K562 (cell line): Measurements from ENCODE around the gene ZSCAN12. TPM values are rescaled to one million over a fixed set of nuclear protein-coding genes. Genes with fewer than 3 reads are reported as not detected.

ENCODE experiments used
- AFF1 ChIP-seq, 2 experiments: fragments of 450-650 bp; IDR thresholded peaks; 2 replicates each; pipeline ENCODE4 v1.6.1; 2018; ENCODE audit warnings: mild to moderate bottlenecking in 2 of 2, low read depth in 1 of 2; ENCODE audit not compliant: partially characterized antibody in 2 of 2
- CBFA2T3 ChIP-seq: fragments of 450-650 bp; IDR thresholded peaks from 2 replicates; pipeline ENCODE4 v1.6.1; 2017
- CBX1 ChIP-seq: sonication (generic); IDR thresholded peaks from 2 replicates; pipeline ENCODE4 v1.6.1; 2016; ENCODE audit warnings: antibody characterized with exemption, low read depth, mild to moderate bottlenecking
- CBX5 ChIP-seq: IDR thresholded peaks from 2 replicates; pipeline ENCODE4 v1.6.1; 2014; ENCODE audit warnings: low read depth, borderline replicate concordance
- CHD4 ChIP-seq: fragments of 200-600 bp; sonication (generic); IDR thresholded peaks from 3 replicates; pipeline ENCODE4 v1.6.1; 2012; ENCODE audit warnings: low read depth, mild to moderate bottlenecking, mixed read lengths, low read length, inconsistent platforms; ENCODE audit not compliant: insufficient read depth, insufficient replicate concordance, poor library complexity, severe bottlenecking
- DIDO1 ChIP-seq: fragments of 450-650 bp; IDR thresholded peaks from 2 replicates; pipeline ENCODE4 v1.6.1; 2016; ENCODE audit warnings: low read depth, missing biosample characterization, missing genetic modification characterization
- FOXA3 ChIP-seq, 2 experiments: fragments of 450-650 bp in 1 of 2; sonication (generic) in 1 of 2; formaldehyde crosslinking; IDR thresholded peaks in 1 of 2; conservative IDR thresholded peaks in 1 of 2; 2 replicates each; pipeline versions ENCODE4 v1.4.0 to v1.8.0; 2020 to 2022; ENCODE audit warnings: mild to moderate bottlenecking in 2 of 2, missing genetic modification reagents in 1 of 2
- GMEB1 ChIP-seq: fragments of 250-450 bp; sonication (Bioruptor Pico); IDR thresholded peaks from 2 replicates; pipeline ENCODE4 v1.4.0; 2020; ENCODE audit warnings: mild to moderate bottlenecking
- HOXB6 ChIP-seq: fragments of 250-450 bp; sonication (Bioruptor Pico); IDR thresholded peaks from 2 replicates; pipeline ENCODE4 v1.5.1; 2022; ENCODE audit warnings: mild to moderate bottlenecking, borderline replicate concordance
- MYBL2 ChIP-seq, 2 experiments: fragments of 450-650 bp in 1 of 2; sonication (generic) in 1 of 2; formaldehyde crosslinking in 1 of 2; IDR thresholded peaks; 2 replicates each; pipeline versions ENCODE4 v1.6.1 to v1.8.1; 2017 to 2022; ENCODE audit warnings: borderline replicate concordance in 1 of 2, inconsistent platforms in 1 of 2, low read depth in 1 of 2, mild to moderate bottlenecking in 1 of 2, missing genetic modification reagents in 1 of 2, moderate library complexity in 1 of 2
- NFIX ChIP-seq: fragments of 250-450 bp; sonication (Bioruptor Pico); IDR thresholded peaks from 2 replicates; pipeline ENCODE4 v1.4.0; 2020; ENCODE audit warnings: low read depth, mild to moderate bottlenecking, moderate library complexity
- POLR2AphosphoS2 ChIP-seq: IDR thresholded peaks from 2 replicates; pipeline ENCODE4 v1.6.1; 2012; ENCODE audit warnings: low read length, improper control_type of control experiment
- PRMT5 ChIP-seq: sonication (generic); formaldehyde crosslinking; IDR thresholded peaks from 2 replicates; pipeline ENCODE4 v1.5.0; 2020; ENCODE audit warnings: missing genetic modification reagents
- TCFL5 ChIP-seq: fragments of 250-450 bp; sonication (Bioruptor Pico); conservative IDR thresholded peaks from 2 replicates; pipeline ENCODE4 v1.6.1; 2021; ENCODE audit warnings: mild to moderate bottlenecking, moderate library complexity, matching md5 sums
- TSC22D4 ChIP-seq: fragments of 450-650 bp; IDR thresholded peaks from 2 replicates; pipeline ENCODE4 v1.6.1; 2016; ENCODE audit warnings: missing genetic modification characterization, missing biosample characterization, control low read depth
- USF2 ChIP-seq: sonication (generic); formaldehyde crosslinking; IDR thresholded peaks from 2 replicates; pipeline ENCODE4 v1.5.0; 2020; ENCODE audit warnings: missing genetic modification reagents
- ZNF133 ChIP-seq: fragments of 250-450 bp; sonication (Bioruptor Pico); IDR thresholded peaks from 2 replicates; pipeline ENCODE4 v1.4.0; 2020; ENCODE audit warnings: mild to moderate bottlenecking
- ZNF134 ChIP-seq: fragments of 250-450 bp; sonication (Bioruptor Pico); conservative IDR thresholded peaks from 2 replicates; pipeline ENCODE4 v1.4.0; 2020
- ZNF143 ChIP-seq: sonication (generic); formaldehyde crosslinking; IDR thresholded peaks from 2 replicates; pipeline ENCODE4 v1.9.0; 2022; ENCODE audit warnings: mild to moderate bottlenecking, missing genetic modification reagents
- ZNF644 ChIP-seq: fragments of 200-800 bp; sonication (Bioruptor generic); IDR thresholded peaks from 2 replicates; pipeline ENCODE4 v1.6.1; 2016; ENCODE audit warnings: low read depth, missing genetic modification characterization, missing compliant biosample characterization
- ZNF79 ChIP-seq: fragments of 250-450 bp; sonication (Bioruptor Pico); IDR thresholded peaks from 2 replicates; pipeline ENCODE4 v1.4.0; 2020; ENCODE audit warnings: low read depth, mild to moderate bottlenecking, moderate library complexity
- polyA plus RNA-seq, 8 experiments: library from polyadenylated mRNA; depleted of rRNA in 4 of 8; stranded (reverse) in 5 of 8; unstranded in 3 of 8; fragments of >200 nt; fragmentation: Nextera tagmentation in 2 of 8; fragmentation: Illumina TruSeq in 1 of 8; extraction: Ambion mirVana in 2 of 8; extraction: Trizol in 1 of 8; gene quantifications; 2 replicates each; pipeline versions ENCODE4 v1.2.1 to v1.2.3, GENCODE V29; 2011 to 2014; ENCODE audit warnings: inconsistent platforms in 1 of 8, missing spikeins in 1 of 8
- total RNA-seq, 7 experiments: library from RNA; depleted of rRNA in 6 of 7; stranded (reverse); fragments of >200 nt in 6 of 7; fragmentation: Illumina TruSeq in 2 of 7; extraction: Trizol in 2 of 7; gene quantifications; 2 replicates each; pipeline versions ENCODE4 v1.2.1 to v1.2.3, GENCODE V29; 2011 to 2021; ENCODE audit warnings: low replicate concordance in 1 of 7

Gene ZSCAN12
- total and polyA plus RNA-seq, 9 of the 15 experiments (the other 6 are each of a cell fraction or from before 2014, with no cell fraction given), result 2.5 to 19.6 (median 12.5) TPM

- TF ChIP-seq HOXB6 (CRISPR knock-in tag) (0 out of 2 replicates have a peak, but pooled peaks have one; percentile 48), CBX1 (no peak), PRMT5 (CRISPR knock-in tag) (no peak), MYBL2 (IDR thresholded peaks at IDR 0.05; ENCODE audit: low read depth) (peak; percentile 62; the same call in 1 of the 2 replicates), MYBL2 (CRISPR knock-in tag; IDR thresholded peaks at IDR 0.05; ENCODE audit: borderline replicate concordance) (no peak), CHD4 (no peak), ZNF143 (CRISPR knock-in tag) (no peak), CBX5 (no peak), GMEB1 (CRISPR knock-in tag) (peak; percentile 81), USF2 (CRISPR knock-in tag) (no peak), CBFA2T3 (peak; percentile 76), TSC22D4 (no peak), ZNF644 (tag) (peak; percentile 97), AFF1 (IDR thresholded peaks at IDR 0.05; ENCODE audit: low read depth in 1 of 2, partially characterized antibody in 2 of 2) (no peak), FOXA3 (CRISPR knock-in tag; conservative IDR thresholded peaks at IDR 0.05 in 1 of 2, IDR thresholded peaks at IDR 0.05 in 1 of 2) (peak; percentile 4 to 53; a peak in 3 of 4 replicates), NFIX (no peak), ZNF134 (CRISPR knock-in tag) (peak; percentile 79), ZNF79 (CRISPR knock-in tag) (peak; percentile 95), POLR2AphosphoS2 (no peak), ZNF133 (no peak), DIDO1 (tag) (peak; percentile 76; the same call in 1 of the 2 replicates), TCFL5 (CRISPR knock-in tag) (peak; percentile 96)
Observed at GRCh38 chr6:28336284-28337120, 63.0 kb downstream of the ZSCAN12 start (continued).
